ENCODE measurements around the gene TRANK1. TPM values are rescaled to one million over a fixed set of nuclear protein-coding genes. Genes with fewer than 3 reads are reported as not detected.

TRANK1 gene
- total RNA-seq, 1 experiment from 2014 or later: 1.1 TPM

DNA sequence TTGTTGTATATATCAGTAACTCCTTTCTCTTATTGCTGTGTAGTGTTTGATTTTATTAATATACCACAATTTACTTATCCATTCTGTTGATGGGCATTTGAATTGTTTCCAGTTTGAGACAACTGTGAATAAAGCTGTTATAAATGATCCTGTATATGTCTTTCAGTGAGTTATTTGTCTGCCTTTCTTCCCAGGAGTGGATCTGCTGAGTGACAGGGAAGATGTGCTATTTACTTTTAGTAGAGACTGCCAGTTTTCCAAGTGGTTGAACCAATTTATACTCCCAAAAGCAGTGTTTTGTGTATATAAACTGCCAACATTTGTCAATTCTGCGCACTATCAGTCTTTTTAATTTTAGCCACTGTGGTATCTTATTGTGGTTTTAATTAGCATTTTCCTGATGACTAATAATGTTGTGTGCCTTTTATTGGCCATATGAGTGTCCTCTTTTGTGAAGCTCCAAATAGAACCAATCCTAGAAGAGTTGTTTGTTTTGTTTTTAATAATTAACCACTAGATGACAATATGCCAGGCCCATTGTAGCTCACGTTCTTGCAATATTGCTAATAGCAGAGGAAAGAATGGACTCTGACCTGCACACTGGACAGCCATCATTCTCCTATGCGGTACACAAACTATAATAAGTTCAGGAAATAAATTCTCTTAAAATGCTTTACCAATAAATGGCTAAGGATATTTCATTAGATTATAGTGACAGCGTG, 25.3 kb downstream of the TRANK1 start (continued):
- TF ChIP-seq, protein P1, sequence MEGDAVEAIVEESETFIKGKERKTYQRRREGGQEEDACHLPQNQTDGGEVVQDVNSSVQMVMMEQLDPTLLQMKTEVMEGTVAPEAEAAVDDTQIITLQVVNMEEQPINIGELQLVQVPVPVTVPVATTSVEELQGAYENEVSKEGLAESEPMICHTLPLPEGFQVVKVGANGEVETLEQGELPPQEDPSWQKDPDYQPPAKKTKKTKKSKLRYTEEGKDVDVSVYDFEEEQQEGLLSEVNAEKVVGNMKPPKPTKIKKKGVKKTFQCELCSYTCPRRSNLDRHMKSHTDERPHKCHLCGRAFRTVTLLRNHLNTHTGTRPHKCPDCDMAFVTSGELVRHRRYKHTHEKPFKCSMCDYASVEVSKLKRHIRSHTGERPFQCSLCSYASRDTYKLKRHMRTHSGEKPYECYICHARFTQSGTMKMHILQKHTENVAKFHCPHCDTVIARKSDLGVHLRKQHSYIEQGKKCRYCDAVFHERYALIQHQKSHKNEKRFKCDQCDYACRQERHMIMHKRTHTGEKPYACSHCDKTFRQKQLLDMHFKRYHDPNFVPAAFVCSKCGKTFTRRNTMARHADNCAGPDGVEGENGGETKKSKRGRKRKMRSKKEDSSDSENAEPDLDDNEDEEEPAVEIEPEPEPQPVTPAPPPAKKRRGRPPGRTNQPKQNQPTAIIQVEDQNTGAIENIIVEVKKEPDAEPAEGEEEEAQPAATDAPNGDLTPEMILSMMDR (IDR thresholded peaks at IDR 0.05 in 2 of 3, conservative IDR thresholded peaks at IDR 0.05 in 1 of 3; ENCODE audit: borderline replicate concordance in 1 of 3, insufficient read depth in 1 of 3, low read depth in 2 of 3, low read length in 2 of 3): no peak
- TF ChIP-seq JUND (IDR thresholded peaks at IDR 0.05) (no peak), SP1 (IDR thresholded peaks at IDR 0.05; ENCODE audit: low read depth) (no peak)

DNA sequence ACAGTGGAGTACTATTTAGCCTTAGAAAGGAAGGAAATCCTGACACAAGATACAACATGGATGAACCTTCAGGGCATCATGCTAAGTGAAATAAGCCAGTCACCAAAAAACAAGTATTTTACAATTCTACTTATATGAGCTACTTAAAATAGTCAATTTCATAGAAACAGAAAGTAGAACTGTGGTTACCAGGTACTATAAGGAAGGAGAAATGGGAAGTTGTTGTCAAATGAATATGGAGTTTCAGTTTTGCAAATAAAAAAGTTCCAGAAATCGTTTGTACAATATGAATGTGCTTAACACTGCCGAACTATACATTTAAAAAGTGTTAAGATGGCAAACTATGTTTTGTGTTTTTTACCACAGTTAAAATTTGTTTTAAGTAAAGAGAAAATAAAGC, 26.8 kb downstream of the TRANK1 start:
- no peak overlapping the region for H3K4me2 ChIP-seq (ENCODE audit: low read length)
- no peak overlapping the region for H3K9ac ChIP-seq (ENCODE audit: low read length)
- no TSS peak for BruUV-seq (replicated peaks)
- DNase-seq (ENCODE audit: low read depth, low spot score): no peak
- H2AFZ ChIP-seq (ENCODE audit: low read depth, low read length, poor library complexity, severe bottlenecking): no peak overlapping the region
- H3K9me2 ChIP-seq (ENCODE audit: insufficient read depth): no peaks in the 10 kb centered on the region
- no peaks in the 10 kb centered on the region for H3K9me3 ChIP-seq (ENCODE audit: control insufficient read depth in 1 of 2, insufficient read depth in 1 of 2, low read depth in 1 of 2, low read length in 2 of 2)
- H3K4me3 ChIP-seq (replicated peaks in 1 of 2; ENCODE audit: low read depth in 1 of 2, low read length in 2 of 2): no peak overlapping the region
- CTCF ChIA-PET: no interaction called here
- POLR2A ChIA-PET: no interaction called here
- TF ChIP-seq EZH2phosphoT487 (IDR thresholded peaks at IDR 0.05; ENCODE audit: borderline replicate concordance) (no peak), SRF (IDR thresholded peaks at IDR 0.05; ENCODE audit: low read depth) (no peak), RAD21 (IDR thresholded peaks at IDR 0.05; ENCODE audit: low read depth) (no peak), ZFX (IDR thresholded peaks at IDR 0.05) (no peak), POLR2AphosphoS5 (IDR thresholded peaks at IDR 0.05; ENCODE audit: low read depth, low read length) (no peak), EZH2 (IDR thresholded peaks at IDR 0.05) (no peak), TCF7L2 (IDR thresholded peaks at IDR 0.05; ENCODE audit: borderline replicate concordance, extremely low read depth, insufficient read depth, insufficient read length) (no peak), POLR2A (IDR thresholded peaks at IDR 0.05; ENCODE audit: borderline replicate concordance, extremely low read depth, insufficient read depth, insufficient read length) (no peak), SIN3A (IDR thresholded peaks at IDR 0.05; ENCODE audit: low read depth) (no peak)
- TF ChIP-seq, protein P2, sequence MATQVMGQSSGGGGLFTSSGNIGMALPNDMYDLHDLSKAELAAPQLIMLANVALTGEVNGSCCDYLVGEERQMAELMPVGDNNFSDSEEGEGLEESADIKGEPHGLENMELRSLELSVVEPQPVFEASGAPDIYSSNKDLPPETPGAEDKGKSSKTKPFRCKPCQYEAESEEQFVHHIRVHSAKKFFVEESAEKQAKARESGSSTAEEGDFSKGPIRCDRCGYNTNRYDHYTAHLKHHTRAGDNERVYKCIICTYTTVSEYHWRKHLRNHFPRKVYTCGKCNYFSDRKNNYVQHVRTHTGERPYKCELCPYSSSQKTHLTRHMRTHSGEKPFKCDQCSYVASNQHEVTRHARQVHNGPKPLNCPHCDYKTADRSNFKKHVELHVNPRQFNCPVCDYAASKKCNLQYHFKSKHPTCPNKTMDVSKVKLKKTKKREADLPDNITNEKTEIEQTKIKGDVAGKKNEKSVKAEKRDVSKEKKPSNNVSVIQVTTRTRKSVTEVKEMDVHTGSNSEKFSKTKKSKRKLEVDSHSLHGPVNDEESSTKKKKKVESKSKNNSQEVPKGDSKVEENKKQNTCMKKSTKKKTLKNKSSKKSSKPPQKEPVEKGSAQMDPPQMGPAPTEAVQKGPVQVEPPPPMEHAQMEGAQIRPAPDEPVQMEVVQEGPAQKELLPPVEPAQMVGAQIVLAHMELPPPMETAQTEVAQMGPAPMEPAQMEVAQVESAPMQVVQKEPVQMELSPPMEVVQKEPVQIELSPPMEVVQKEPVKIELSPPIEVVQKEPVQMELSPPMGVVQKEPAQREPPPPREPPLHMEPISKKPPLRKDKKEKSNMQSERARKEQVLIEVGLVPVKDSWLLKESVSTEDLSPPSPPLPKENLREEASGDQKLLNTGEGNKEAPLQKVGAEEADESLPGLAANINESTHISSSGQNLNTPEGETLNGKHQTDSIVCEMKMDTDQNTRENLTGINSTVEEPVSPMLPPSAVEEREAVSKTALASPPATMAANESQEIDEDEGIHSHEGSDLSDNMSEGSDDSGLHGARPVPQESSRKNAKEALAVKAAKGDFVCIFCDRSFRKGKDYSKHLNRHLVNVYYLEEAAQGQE (IDR thresholded peaks at IDR 0.05; ENCODE audit: low read depth): no peak
- TF ChIP-seq, protein P3, sequence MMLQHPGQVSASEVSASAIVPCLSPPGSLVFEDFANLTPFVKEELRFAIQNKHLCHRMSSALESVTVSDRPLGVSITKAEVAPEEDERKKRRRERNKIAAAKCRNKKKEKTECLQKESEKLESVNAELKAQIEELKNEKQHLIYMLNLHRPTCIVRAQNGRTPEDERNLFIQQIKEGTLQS (IDR thresholded peaks at IDR 0.05): no peak
- TF ChIP-seq, protein P4, sequence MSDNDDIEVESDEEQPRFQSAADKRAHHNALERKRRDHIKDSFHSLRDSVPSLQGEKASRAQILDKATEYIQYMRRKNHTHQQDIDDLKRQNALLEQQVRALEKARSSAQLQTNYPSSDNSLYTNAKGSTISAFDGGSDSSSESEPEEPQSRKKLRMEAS (IDR thresholded peaks at IDR 0.05): no peak
- RAD21 ChIA-PET (ENCODE audit: low non-redundant PET in 1 of 2, low total read pairs in 2 of 2, uncharacterized antibody in 2 of 2, unreplicated experiment in 2 of 2): no interaction called here
- intact Hi-C loops (cut with micrococcal nuclease): no loop called here
- no peaks in the 10 kb centered on the region for H3K4me1 ChIP-seq (ENCODE audit: control insufficient read depth in 1 of 2, insufficient read depth in 2 of 2, low read length in 2 of 2)
- H4K20me1 ChIP-seq (ENCODE audit: insufficient read depth): no peaks in the 10 kb centered on the region
- H3K79me2 ChIP-seq (ENCODE audit: insufficient read depth, low read length): no peaks in the 10 kb centered on the region
- H3K36me3 ChIP-seq (ENCODE audit: control insufficient read depth in 1 of 2, insufficient read depth in 2 of 2, low read length in 2 of 2): no peaks in the 10 kb centered on the region
- H3K27me3 ChIP-seq (ENCODE audit: insufficient read depth, low read length): no peaks in the 10 kb centered on the region
- ATAC-seq: no peak
- no peak overlapping the region for H3K27ac ChIP-seq (ENCODE audit: low read depth, low read length)
